T-helper 9 cell (primary cell): ENCODE results near the gene NOXA1.
A peak's percentile ranks its signal among the peaks of the same experiment; 100 is the strongest.
"Not testable (repeated sequence)": the region's sequence is repeated elsewhere in the genome, so short reads cannot be mapped to it uniquely, and the experiment has no call there.

Source experiments
- DNase-seq: peaks from one replicate; pipeline ENCODE4 v3.0.0-alpha.2; 2020

The NOXA1 gene

GRCh38 chr9:137441289-137441934, 18.2 kb downstream of the NOXA1 start, which contains the start of gene ENTPD8:
Gene ENTPD8 (minus strand): TSS chr9:137441357. CDS start chr9:137438285, 3,072 bp downstream.
- DNase-seq: no peak

- DNase-seq: no peak
These were observed 18.7 kb downstream of the NOXA1 start for GRCh38 chr9:137441935-137442321.

GRCh38 chr9:137444106-137444790, 21.1 kb downstream of the NOXA1 start:
- DNase-seq: no peak

GRCh38 chr9:137445275-137445807, 22.1 kb downstream of the NOXA1 start:
- peak; percentile 84 for DNase-seq

- no peak for DNase-seq
These were observed 22.8 kb downstream of the NOXA1 start for GRCh38 chr9:137445930-137446431.

- DNase-seq: no peak
These were observed 23.8 kb downstream of the NOXA1 start for GRCh38 chr9:137446851-137447471.

- DNase-seq: no peak
These were observed 24.8 kb downstream of the NOXA1 start for GRCh38 chr9:137447722-137448601.

GRCh38 chr9:137448602-137448962, 25.4 kb downstream of the NOXA1 start:
- DNase-seq: no peak

GRCh38 chr9:137449081-137449844, 26.1 kb downstream of the NOXA1 start:
- DNase-seq: no peak

- DNase-seq: no peak
These were observed 26.8 kb downstream of the NOXA1 start for GRCh38 chr9:137449931-137450538.

- not testable (repeated sequence) for DNase-seq
These were observed 27.5 kb downstream of the NOXA1 start for GRCh38 chr9:137450539-137451222.

GRCh38 chr9:137451264-137452005, 28.2 kb downstream of the NOXA1 start:
- not testable (repeated sequence) for DNase-seq

GRCh38 chr9:137452006-137452760, 29.0 kb downstream of the NOXA1 start:
- DNase-seq: no peak

GRCh38 chr9:137452761-137453642, 29.8 kb downstream of the NOXA1 start:
- DNase-seq: no peak

- DNase-seq: peak; percentile 54
These were observed 30.5 kb downstream of the NOXA1 start for GRCh38 chr9:137453643-137454081.

GRCh38 chr9:137454145-137454596, 31.0 kb downstream of the NOXA1 start:
- DNase-seq: peak; percentile 3

GRCh38 chr9:137454597-137455358, 31.6 kb downstream of the NOXA1 start:
- no peak for DNase-seq
